Calu3 (cell line): Measurements from ENCODE around the gene CLEC16A. TPM values are rescaled to one million over a fixed set of nuclear protein-coding genes. Genes with fewer than 3 reads are reported as not detected.

ENCODE experiments used
- BruUV-seq: library from RNA; stranded (reverse); fragments of 400-500 nt; replicated peaks from 2 replicates; lab custom pipeline; 2021; lab: Mats Ljungman, UMichigan
- CTCF ChIA-PET: fragments of 300-600 bp; sonication (Branson Sonifier 250); formaldehyde crosslinking; loops from one replicate; lab custom pipeline; 2022; ENCODE audit warnings: antibody characterized with exemption; lab: Charles Lee
- DNase-seq: peaks from one replicate; pipeline ENCODE4 v3.0.0; 2022
- H3K27ac Mint-ChIP-seq: one replicate; pipeline ENCODE4 v1.8.0; 2022; ENCODE audit warnings: mixed read lengths; ENCODE audit not compliant: unreplicated experiment
- H3K27me3 Mint-ChIP-seq: one replicate; pipeline ENCODE4 v1.8.0; 2022; ENCODE audit warnings: mixed read lengths; ENCODE audit not compliant: unreplicated experiment
- H3K36me3 Mint-ChIP-seq: one replicate; pipeline ENCODE4 v1.8.0; 2022; ENCODE audit warnings: mild to moderate bottlenecking, moderate library complexity, mixed read lengths; ENCODE audit not compliant: insufficient read depth, unreplicated experiment
- H3K4me1 Mint-ChIP-seq: one replicate; pipeline ENCODE4 v1.8.0; 2022; ENCODE audit warnings: mild to moderate bottlenecking, low read depth, mixed read lengths; ENCODE audit not compliant: unreplicated experiment
- H3K4me3 Mint-ChIP-seq: one replicate; pipeline ENCODE4 v1.8.0; 2022; ENCODE audit warnings: mild to moderate bottlenecking, low read depth, moderate library complexity, mixed read lengths; ENCODE audit not compliant: unreplicated experiment
- H3K9me3 Mint-ChIP-seq: one replicate; pipeline ENCODE4 v1.8.0; 2022; ENCODE audit warnings: low read depth, mixed read lengths; ENCODE audit not compliant: unreplicated experiment
- CTCF ChIP-seq: fragments of 200-600 bp; IDR thresholded peaks from one replicate; pipeline ENCODE4 v1.8.0; 2022; ENCODE audit warnings: antibody characterized with exemption; ENCODE audit not compliant: unreplicated experiment
- intact Hi-C: fragments of 100-400 bp; cut with micrococcal nuclease; formaldehyde crosslinking; loops from one replicate; pipeline ENCODE4 v1.10.0; 2022; ENCODE audit not compliant: unreplicated experiment
- total RNA-seq: library from RNA; stranded (reverse); gene quantifications from 2 replicates; pipeline ENCODE4 v1.2.3, GENCODE V29; 2022

Gene CLEC16A
- total RNA-seq, 1 experiment from 2014 or later = 33.0 TPM

GRCh38 chr16:10990378-10990777, 46.0 kb downstream of the CLEC16A start:
- CTCF ChIA-PET = interaction anchor here (0.6 kb wide), 2 partner anchors 28 to 29 kb away, joined by 3 read pairs; no protein-coding TSS in a partner anchor
- BruUV-seq = no TSS peak
- peaks cover 17% of the 10 kb centered on the region for H3K36me3 Mint-ChIP-seq

GRCh38 chr16:10992112-10992511, 47.7 kb downstream of the CLEC16A start:
- Mint-ChIP-seq H3K4me3 (peak overlapping the region; percentile 31), H3K4me1 (peaks cover 58% of the 10 kb centered on the region), H3K9me3 (no peaks in the 10 kb centered on the region), H3K27me3 (no peaks in the 10 kb centered on the region), H3K36me3 (peaks cover 17% of the 10 kb centered on the region), H3K27ac (peak overlapping the region; percentile 90)
- CTCF ChIA-PET = interaction anchor here (0.7 to 1.8 kb wide), 3 partner anchors 9 to 265 kb away, joined by 3 to 7 read pairs (median 4); partner anchors contain the start of gene SOCS1
- no peak for TF ChIP-seq CTCF
- intact Hi-C loops = loop anchor here (1.0 to 5.0 kb wide), 3 partner anchors 25 to 265 kb away; partner anchors contain the start of gene SOCS1
- no peak for DNase-seq
- BruUV-seq = no TSS peak

More at GRCh38 chr16:10990378-10990777, 46.0 kb downstream of the CLEC16A start:
- no peak overlapping the region for H3K27ac Mint-ChIP-seq
- no peaks in the 10 kb centered on the region for H3K9me3 Mint-ChIP-seq
- intact Hi-C loops = loop anchor here (5.0 kb wide), 1 partner anchor 267 kb away; the partner anchor contains the start of gene SOCS1
- no peaks in the 10 kb centered on the region for H3K27me3 Mint-ChIP-seq
- no peak overlapping the region for H3K4me3 Mint-ChIP-seq
- TF ChIP-seq CTCF = no peak
- H3K4me1 Mint-ChIP-seq = peaks cover 59% of the 10 kb centered on the region
- peak; percentile 9 for DNase-seq

GRCh38 chr16:10992797-10993196, 48.4 kb downstream of the CLEC16A start:
- no peaks in the 10 kb centered on the region for H3K27me3 Mint-ChIP-seq
- peak; percentile 87 for DNase-seq
- CTCF ChIA-PET = interaction anchor here (0.6 to 1.8 kb wide), 4 partner anchors 9 to 264 kb away, joined by 4 to 7 read pairs (median 4); partner anchors contain the start of gene SOCS1
- no peaks in the 10 kb centered on the region for H3K9me3 Mint-ChIP-seq
- peak overlapping the region; percentile 90 for H3K27ac Mint-ChIP-seq
- peaks cover 17% of the 10 kb centered on the region for H3K36me3 Mint-ChIP-seq
- H3K4me1 Mint-ChIP-seq = peaks cover 51% of the 10 kb centered on the region
- H3K4me3 Mint-ChIP-seq = peak overlapping the region; percentile 31
- TF ChIP-seq CTCF = no peak
- no TSS peak for BruUV-seq
- intact Hi-C loops = loop anchor here (1.0 to 5.0 kb wide), 3 partner anchors 24 to 265 kb away; partner anchors contain the start of gene SOCS1

- H3K4me1 Mint-ChIP-seq = peaks cover 42% of the 10 kb centered on the region
- BruUV-seq = no TSS peak
- no peaks in the 10 kb centered on the region for H3K9me3 Mint-ChIP-seq
- CTCF ChIA-PET = no interaction called here
- H3K27ac Mint-ChIP-seq = no peak overlapping the region
- intact Hi-C loops = loop anchor here (2.0 to 5.0 kb wide), 2 partner anchors 23 to 264 kb away; partner anchors contain the start of gene SOCS1
- no peak for DNase-seq
- no peak overlapping the region for H3K4me3 Mint-ChIP-seq
- H3K27me3 Mint-ChIP-seq = no peaks in the 10 kb centered on the region
- peaks cover 17% of the 10 kb centered on the region for H3K36me3 Mint-ChIP-seq
- TF ChIP-seq CTCF = no peak
Measured at GRCh38 chr16:10993649-10994048, 49.3 kb downstream of the CLEC16A start.
